Stomach (tissue), 9 donors: ENCODE data around the gene BPGM. TPM values are rescaled to one million over a fixed set of nuclear protein-coding genes. Genes with fewer than 3 reads are reported as not detected.

Experiments used
- DNase-seq, 2 donors: peaks; one replicate each; pipeline versions ENCODE4 v3.0.0 to v3.0.0-alpha.2; 2013 to 2019
- H3K27ac ChIP-seq, 5 donors: fragments of 200-600 bp in 4 of 5; sonication (generic) in 4 of 5; one replicate each; pipeline ENCODE4 v1.5.1; 2013 to 2019; ENCODE audit warnings: mild to moderate bottlenecking in 1 of 5, moderate library complexity in 1 of 5
- H3K27me3 ChIP-seq, 3 donors: fragments of 200-600 bp; sonication (generic); one replicate each; pipeline ENCODE4 v1.5.1; 2017 to 2019; ENCODE audit warnings: mixed run types in 1 of 3
- H3K36me3 ChIP-seq, 4 donors: fragments of 200-600 bp; sonication (generic); 1 replicate in 3 of 4; 2 replicates in 1 of 4; pipeline ENCODE4 v1.5.1; 2016 to 2019
- H3K4me1 ChIP-seq, 4 donors: fragments of 200-600 bp; sonication (generic); one replicate each; pipeline ENCODE4 v1.5.1; 2016 to 2019
- H3K4me3 ChIP-seq, 4 donors: fragments of 200-600 bp; sonication (generic) in 3 of 4; one replicate each; pipeline ENCODE4 v1.5.1; 2016 to 2019; ENCODE audit warnings: mild to moderate bottlenecking in 1 of 4
- H3K9me3 ChIP-seq, 4 donors: fragments of 200-600 bp; sonication (generic); one replicate each; pipeline ENCODE4 v1.5.1; 2016 to 2019
- EP300 ChIP-seq: sonication (generic); formaldehyde crosslinking; IDR thresholded peaks from one replicate; pipeline ENCODE4 v1.6.1; 2017; ENCODE audit warnings: antibody characterized with exemption
- POLR2A ChIP-seq, 4 donors: fragments of 450-650 bp; IDR thresholded peaks; one replicate each; pipeline ENCODE4 v1.6.1; 2016; ENCODE audit warnings: antibody characterized with exemption in 4 of 4, control low read depth in 2 of 4, mild to moderate bottlenecking in 1 of 4, moderate library complexity in 1 of 4
- POLR2AphosphoS5 ChIP-seq, 3 donors: sonication (generic); formaldehyde crosslinking; IDR thresholded peaks; one replicate each; pipeline ENCODE4 v1.6.1; 2016; ENCODE audit warnings: antibody characterized with exemption in 3 of 3
- WGBS, 5 donors: extraction: QIAGEN DNeasy Blood & Tissue Kit in 3 of 5; methylation state at CpG; one replicate each; pipeline versions ENCODE4 v1.1.5 to v1.1.7; 2013 to 2018; 5-methylcytosine and 5-hydroxymethylcytosine counted together
- intact Hi-C: fragments of 100-400 bp; cut with DNase I; formaldehyde crosslinking; loops from one replicate; pipeline ENCODE4 v1.15.1; 2023; ENCODE audit warnings: low total_unique reads
- polyA plus RNA-seq, 3 donors: library from polyadenylated mRNA; stranded (reverse); fragments of 200-250 nt; gene quantifications; one replicate each; pipeline ENCODE4 v1.2.3, GENCODE V29; 2013
- total RNA-seq, 5 donors: library from RNA; depleted of rRNA; stranded (reverse); fragments of >200 nt; gene quantifications; one replicate each; pipeline versions ENCODE4 v1.1.0 to v1.2.3, GENCODE V29; 2014 to 2016
- TF ChIP-seq, protein P1 (sequence below), 7 experiments: fragments of 450-650 bp in 4 of 7; fragments of 200-600 bp in 3 of 7; sonication (generic) in 3 of 7; IDR thresholded peaks; one replicate each; pipeline ENCODE4 v1.5.1; 2016 to 2019; ENCODE audit warnings: antibody characterized with exemption in 7 of 7, control low read depth in 2 of 7, mild to moderate bottlenecking in 1 of 7
- donor health status: healthy with polysubstance abuse.
- donor health status: Bipolar disorder and iron deficiency.
- donor health status: healthy.

BPGM gene
- total and polyA plus RNA-seq, 8 donors = 4.7 to 47.3 (median 19.8) TPM

DNA sequence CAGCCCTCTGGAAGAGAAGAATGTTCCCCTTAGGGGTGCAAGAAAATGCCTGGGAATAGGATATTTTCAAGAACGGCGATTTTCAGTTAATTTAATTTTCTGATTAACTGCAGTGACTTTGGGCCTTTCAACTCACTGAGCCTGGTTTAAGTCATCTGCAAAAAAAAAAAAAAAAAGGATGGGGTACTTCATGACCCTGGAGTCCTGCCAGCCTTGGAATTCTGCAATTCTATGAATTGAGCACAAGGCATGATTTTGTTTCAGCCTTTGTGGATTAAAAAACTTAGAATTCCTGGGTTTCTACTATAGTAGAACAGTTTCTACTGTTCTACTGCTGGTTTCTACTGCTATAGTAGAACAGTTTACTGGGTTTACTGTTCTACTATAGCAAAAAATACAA is 74.5 kb downstream of the BPGM start:
- no peak overlapping the region for H3K4me3 ChIP-seq
- intact Hi-C loops = no loop called here
- DNase-seq = peak in 1 of 2 donors; percentile 59
- H3K9me3 ChIP-seq = no peaks in the 10 kb centered on the region
- H3K36me3 ChIP-seq = no peaks in the 10 kb centered on the region
- peak overlapping the region; percentile 42 to 77 (median 68) for H3K27ac ChIP-seq
- no peak for TF ChIP-seq EP300
- TF ChIP-seq POLR2A (IDR thresholded peaks at IDR 0.05) = no peak
- TF ChIP-seq POLR2AphosphoS5 (IDR thresholded peaks at IDR 0.05) = no peak
- TF ChIP-seq, protein P1, sequence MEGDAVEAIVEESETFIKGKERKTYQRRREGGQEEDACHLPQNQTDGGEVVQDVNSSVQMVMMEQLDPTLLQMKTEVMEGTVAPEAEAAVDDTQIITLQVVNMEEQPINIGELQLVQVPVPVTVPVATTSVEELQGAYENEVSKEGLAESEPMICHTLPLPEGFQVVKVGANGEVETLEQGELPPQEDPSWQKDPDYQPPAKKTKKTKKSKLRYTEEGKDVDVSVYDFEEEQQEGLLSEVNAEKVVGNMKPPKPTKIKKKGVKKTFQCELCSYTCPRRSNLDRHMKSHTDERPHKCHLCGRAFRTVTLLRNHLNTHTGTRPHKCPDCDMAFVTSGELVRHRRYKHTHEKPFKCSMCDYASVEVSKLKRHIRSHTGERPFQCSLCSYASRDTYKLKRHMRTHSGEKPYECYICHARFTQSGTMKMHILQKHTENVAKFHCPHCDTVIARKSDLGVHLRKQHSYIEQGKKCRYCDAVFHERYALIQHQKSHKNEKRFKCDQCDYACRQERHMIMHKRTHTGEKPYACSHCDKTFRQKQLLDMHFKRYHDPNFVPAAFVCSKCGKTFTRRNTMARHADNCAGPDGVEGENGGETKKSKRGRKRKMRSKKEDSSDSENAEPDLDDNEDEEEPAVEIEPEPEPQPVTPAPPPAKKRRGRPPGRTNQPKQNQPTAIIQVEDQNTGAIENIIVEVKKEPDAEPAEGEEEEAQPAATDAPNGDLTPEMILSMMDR (IDR thresholded peaks at IDR 0.05) = no peak
- 44 to 85% (median 73%) methylated on average over 2 of the region's 2 CpGs for WGBS, 5 donors
- no peaks in the 10 kb centered on the region for H3K27me3 ChIP-seq
- peaks cover 0 to 36% (median 13%) of the 10 kb centered on the region in 4 donors for H3K4me1 ChIP-seq

GRCh38 chr7:134722786-134723322 is 76.2 kb downstream of the BPGM start:
- Histone ChIP-seq H3K36me3 (no peaks in the 10 kb centered on the region), H3K27ac (peak overlapping the region in 4 of 5 donors; percentile 45 to 77 (median 69)), H3K9me3 (no peaks in the 10 kb centered on the region), H3K4me1 (peaks cover 0 to 44% (median 13%) of the 10 kb centered on the region in 4 donors), H3K4me3 (no peak overlapping the region), H3K27me3 (no peaks in the 10 kb centered on the region)
- peak in 1 of 2 donors; percentile 49 for DNase-seq
- WGBS, 5 donors = 60 to 76% (median 71%) methylated on average over 4 of the region's 4 CpGs
- TF ChIP-seq POLR2AphosphoS5 (IDR thresholded peaks at IDR 0.05) (no peak), POLR2A (IDR thresholded peaks at IDR 0.05) (no peak), EP300 (no peak)
- TF ChIP-seq, protein P1 (IDR thresholded peaks at IDR 0.05) = no peak
- intact Hi-C loops = no loop called here

- peak in 1 of 2 donors; percentile 63 for DNase-seq
- 48 to 81% (median 66%) methylated on average over 5 of the region's 5 CpGs for WGBS, 5 donors
- Histone ChIP-seq H3K4me3 (no peak overlapping the region), H3K9me3 (no peaks in the 10 kb centered on the region), H3K27ac (peak overlapping the region in 4 of 5 donors; percentile 45 to 77 (median 69)), H3K27me3 (no peaks in the 10 kb centered on the region), H3K4me1 (peaks cover 0 to 44% (median 15%) of the 10 kb centered on the region in 4 donors), H3K36me3 (no peaks in the 10 kb centered on the region)
- intact Hi-C loops = no loop called here
- TF ChIP-seq EP300 = no peak
- no peak for TF ChIP-seq POLR2A (IDR thresholded peaks at IDR 0.05)
- TF ChIP-seq, protein P1 (IDR thresholded peaks at IDR 0.05) = no peak
Observed at GRCh38 chr7:134723892-134724291, 77.2 kb downstream of the BPGM start.

- 24 to 43% (median 33%) methylated on average over 2 of the region's 2 CpGs for WGBS, 5 donors
- TF ChIP-seq POLR2AphosphoS5 (IDR thresholded peaks at IDR 0.05) = no peak
- TF ChIP-seq, protein P1 (IDR thresholded peaks at IDR 0.05) = peak in 2 of 7 experiments; percentile 17 to 35
- TF ChIP-seq POLR2A (IDR thresholded peaks at IDR 0.05) = no peak
- TF ChIP-seq EP300 = no peak
- peak overlapping the region in 4 of 5 donors; percentile 45 to 77 (median 69) for H3K27ac ChIP-seq
- no peak for DNase-seq
- peaks cover 0 to 51% (median 19%) of the 10 kb centered on the region in 4 donors for H3K4me1 ChIP-seq
- intact Hi-C loops = no loop called here
- H3K36me3 ChIP-seq = no peaks in the 10 kb centered on the region
- no peaks in the 10 kb centered on the region for H3K27me3 ChIP-seq
- H3K9me3 ChIP-seq = no peaks in the 10 kb centered on the region
- H3K4me3 ChIP-seq = no peak overlapping the region
Observed at GRCh38 chr7:134724606-134725005, 78.0 kb downstream of the BPGM start.
